Measurements from ENCODE around the gene UCP3. TPM values are rescaled to one million over a fixed set of nuclear protein-coding genes. Genes with fewer than 3 reads are reported as not detected.

Gene UCP3
- total RNA-seq, 1 donor: 1.7 TPM

DNA sequence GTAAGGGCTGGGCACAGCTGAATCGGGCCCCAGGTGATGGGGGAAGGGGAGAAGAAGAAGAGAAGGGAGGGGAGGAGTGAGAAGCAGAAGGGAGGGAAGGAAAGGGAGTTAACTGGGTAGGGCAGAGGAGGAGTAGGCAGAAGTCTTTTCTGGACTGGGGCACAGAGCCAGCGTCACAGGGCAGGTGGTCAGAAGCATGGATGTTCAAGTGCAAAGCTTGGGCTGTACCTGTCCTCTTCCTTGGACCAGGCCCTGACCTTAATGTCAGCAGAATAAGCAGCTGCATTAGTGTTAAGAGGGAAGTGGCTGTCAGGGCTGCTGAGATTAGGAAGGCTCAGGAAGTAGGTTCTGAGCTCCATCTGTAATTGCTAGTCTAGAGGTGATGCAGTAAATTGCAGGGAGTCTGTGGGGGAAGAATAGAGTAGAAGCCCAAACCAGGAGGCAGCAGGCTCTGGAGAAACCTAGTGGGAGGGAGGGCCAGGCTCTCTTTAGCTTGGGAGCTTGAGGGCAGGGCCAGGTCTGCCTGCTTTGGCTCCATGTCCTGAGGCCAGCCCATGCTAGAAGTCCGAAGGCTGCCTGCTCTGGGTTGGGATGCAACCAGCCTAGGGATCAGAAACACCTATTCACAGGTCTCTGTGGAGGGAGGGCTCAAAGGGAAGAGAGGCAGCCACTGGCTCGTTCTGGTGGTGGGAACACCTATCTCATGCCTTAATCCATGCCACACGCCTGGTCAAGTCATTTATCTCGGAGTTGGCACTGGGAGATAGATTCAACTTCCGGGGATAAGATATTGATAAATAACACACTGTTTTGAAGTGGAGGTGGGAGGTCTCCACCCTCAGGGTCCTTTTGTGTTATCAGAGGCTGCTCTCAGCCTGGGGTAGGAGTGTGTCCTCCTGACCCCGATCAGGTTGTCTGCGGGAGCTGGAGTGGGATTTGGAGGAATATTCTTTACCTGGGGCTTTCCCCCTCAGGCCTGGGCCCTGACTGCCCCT is 1.7 kb upstream of the UCP3 start:
- no peaks in the 10 kb centered on the region for H3K27me3 ChIP-seq (ENCODE audit: insufficient read depth, low read length)
- H3K4me1 ChIP-seq (ENCODE audit: insufficient read depth, low read length): peaks cover 88% of the 10 kb centered on the region
- H3K4me3 ChIP-seq (ENCODE audit: low read length): no peak overlapping the region
- H3K9me3 ChIP-seq (ENCODE audit: low read depth, low read length): no peaks in the 10 kb centered on the region

DNA sequence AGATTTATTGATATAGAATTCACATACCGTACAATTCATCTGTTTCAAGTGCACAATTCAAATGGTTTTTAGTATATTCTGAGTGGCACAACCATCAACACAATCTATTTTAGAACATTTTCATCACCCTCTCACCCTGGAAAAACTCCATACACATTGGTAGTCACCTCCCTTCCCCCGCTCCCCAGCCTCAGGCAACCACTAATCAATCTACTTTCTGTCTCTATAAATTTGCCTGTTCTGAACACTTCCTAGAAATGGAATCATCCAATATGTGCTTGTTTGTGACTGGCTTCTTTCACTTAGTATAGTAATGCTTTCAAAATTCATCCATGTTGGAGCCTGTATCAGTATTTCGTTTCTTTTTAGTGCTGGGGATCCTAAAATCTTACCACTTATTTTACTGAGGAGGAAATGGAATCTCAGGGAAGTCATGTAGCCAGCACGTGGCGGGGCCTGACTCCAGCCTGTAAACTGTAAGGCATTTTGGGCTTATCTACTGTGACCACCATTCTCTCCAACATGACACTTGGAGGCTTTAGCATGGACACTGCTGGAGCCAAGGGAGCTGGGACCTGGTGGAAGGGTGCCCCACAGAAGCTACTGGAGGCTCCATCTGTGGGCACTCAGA is 905 bp upstream of the UCP3 start:
- peaks cover 88% of the 10 kb centered on the region for H3K4me1 ChIP-seq (ENCODE audit: insufficient read depth, low read length)
- H3K9me3 ChIP-seq (ENCODE audit: low read depth, low read length): no peaks in the 10 kb centered on the region

DNA sequence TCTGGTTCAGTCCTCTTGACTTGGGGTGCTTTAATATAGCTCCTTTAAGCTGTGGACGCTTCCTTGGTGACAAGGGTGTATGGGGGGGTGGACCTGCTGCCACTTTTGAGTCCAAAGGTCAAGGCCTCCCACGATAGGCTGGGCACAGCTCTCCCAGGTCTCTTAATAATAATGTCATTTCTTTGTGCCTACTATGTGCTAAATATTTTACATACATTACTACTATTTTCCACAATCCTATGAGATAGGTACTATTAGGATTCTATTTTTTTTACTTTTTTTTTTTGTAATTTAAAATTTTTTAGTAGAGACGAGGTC is 304 bp upstream of the UCP3 start:
- Histone ChIP-seq H3K4me1 (ENCODE audit: insufficient read depth, low read length) (peaks cover 88% of the 10 kb centered on the region), H3K9me3 (ENCODE audit: low read depth, low read length) (no peaks in the 10 kb centered on the region), H3K4me3 (ENCODE audit: low read length) (no peak overlapping the region), H3K27me3 (ENCODE audit: insufficient read depth, low read length) (no peaks in the 10 kb centered on the region)

More for the DNA sequence above, 905 bp upstream of the UCP3 start:
- Histone ChIP-seq H3K4me3 (ENCODE audit: low read length) (no peak overlapping the region), H3K27me3 (ENCODE audit: insufficient read depth, low read length) (no peaks in the 10 kb centered on the region)

DNA sequence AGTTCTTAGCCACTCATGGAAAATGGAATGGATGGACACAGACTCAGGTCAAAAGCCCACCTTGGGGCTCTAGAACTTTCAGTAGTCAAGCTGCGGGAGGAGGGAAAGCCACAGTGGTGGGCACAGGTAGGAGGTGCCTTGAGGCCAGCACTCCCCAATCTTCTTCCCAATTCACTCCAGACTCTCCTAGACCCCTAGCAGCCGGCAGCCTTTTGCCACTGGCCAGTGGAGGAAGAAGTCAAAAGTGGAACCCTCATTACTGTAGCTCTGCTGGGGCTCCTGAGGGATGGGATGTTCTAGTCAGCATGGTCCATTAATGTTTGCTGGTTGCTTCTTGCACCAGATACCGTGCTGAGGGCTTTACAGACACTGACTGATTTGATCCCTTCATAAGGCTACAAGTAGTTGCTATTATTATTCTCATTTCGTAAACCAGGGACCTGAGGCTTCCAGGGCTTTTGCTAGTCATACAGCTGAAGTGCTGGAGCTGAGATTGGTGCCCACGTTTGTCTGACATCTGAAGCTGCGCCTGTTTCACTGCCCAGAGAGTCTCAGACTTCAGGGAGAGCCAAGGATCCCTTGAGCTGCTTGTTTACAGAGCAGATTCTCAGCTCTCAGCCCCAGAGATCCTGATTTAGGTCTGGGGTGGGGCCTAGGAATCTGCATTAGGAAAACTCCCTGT is 1.1 kb downstream of the UCP3 start:
- no peaks in the 10 kb centered on the region for H3K27me3 ChIP-seq (ENCODE audit: insufficient read depth, low read length)
- no peaks in the 10 kb centered on the region for H3K9me3 ChIP-seq (ENCODE audit: low read depth, low read length)
- peaks cover 81% of the 10 kb centered on the region for H3K4me1 ChIP-seq (ENCODE audit: insufficient read depth, low read length)
- H3K4me3 ChIP-seq (ENCODE audit: low read length): no peak overlapping the region

DNA sequence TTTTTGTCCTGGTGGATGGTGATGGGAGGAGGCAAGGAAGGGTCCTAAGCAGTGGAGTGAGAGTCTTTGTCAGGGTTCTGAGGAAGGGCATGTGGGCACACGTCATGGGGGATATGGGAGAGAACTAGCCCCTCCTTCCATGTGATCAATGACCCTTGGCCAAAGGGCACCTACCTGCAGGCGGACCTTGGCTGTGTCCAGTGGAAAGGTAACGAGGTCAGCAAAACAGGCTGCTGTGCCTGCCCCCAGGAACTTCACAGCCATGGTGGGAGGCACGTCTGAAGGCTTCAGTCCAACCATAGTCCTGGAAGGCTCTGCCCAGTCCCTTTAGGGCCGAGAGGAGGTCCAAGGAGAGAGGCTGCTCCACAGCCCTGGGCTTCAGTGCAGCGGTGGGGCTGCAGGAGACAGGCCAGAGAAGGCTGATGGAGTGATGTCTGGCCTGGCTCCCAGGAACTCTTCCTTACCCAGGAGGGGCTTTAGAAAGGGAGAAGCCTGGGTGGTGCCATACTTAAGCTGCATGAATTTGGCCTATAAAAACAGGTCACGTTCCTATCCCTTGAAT is 2.1 kb downstream of the UCP3 start:
- no peaks in the 10 kb centered on the region for H3K9me3 ChIP-seq (ENCODE audit: low read depth, low read length)
- no peak overlapping the region for H3K4me3 ChIP-seq (ENCODE audit: low read length)
- peaks cover 73% of the 10 kb centered on the region for H3K4me1 ChIP-seq (ENCODE audit: insufficient read depth, low read length)
- H3K27me3 ChIP-seq (ENCODE audit: insufficient read depth, low read length): no peaks in the 10 kb centered on the region

DNA sequence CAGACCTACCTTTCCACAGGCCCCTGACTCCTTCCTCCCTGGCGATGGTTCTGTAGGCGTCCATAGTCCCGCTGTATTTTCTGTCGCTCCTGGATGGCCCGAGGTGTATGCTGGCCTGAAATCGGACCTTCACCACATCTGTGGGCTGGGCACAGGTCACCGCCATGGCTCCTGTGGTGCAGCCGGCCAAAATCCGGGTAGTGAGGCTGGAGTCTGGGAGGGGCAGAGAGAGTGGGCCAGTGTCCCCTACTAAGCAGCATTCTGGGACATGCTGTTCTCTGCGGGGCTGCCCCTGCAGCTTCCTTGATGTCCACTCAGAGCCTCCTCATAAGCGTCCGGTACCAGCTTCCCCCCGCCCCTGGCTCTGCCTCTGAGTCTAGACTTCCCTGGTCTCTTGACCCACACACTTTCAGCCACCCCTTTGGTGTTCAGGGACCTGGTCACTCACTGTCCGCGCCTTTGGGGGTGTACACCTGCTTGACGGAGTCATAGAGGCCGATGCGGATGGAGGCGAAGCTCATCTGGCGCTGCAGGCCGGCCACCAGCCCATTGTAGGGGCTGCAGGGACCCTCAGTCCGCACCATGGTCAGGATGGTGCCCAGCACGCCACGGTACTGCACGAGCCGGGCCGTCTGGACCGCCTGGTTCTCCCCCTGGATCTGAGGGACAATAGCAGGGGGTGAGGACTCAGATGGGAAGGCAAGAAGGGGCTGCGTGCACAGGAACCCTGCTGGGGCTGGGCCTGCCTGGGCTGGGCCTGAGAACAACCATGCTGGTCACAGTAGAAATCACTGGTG is 3.0 kb downstream of the UCP3 start:
- Histone ChIP-seq H3K9me3 (ENCODE audit: low read depth, low read length) (no peaks in the 10 kb centered on the region), H3K4me1 (ENCODE audit: insufficient read depth, low read length) (peaks cover 64% of the 10 kb centered on the region), H3K27me3 (ENCODE audit: insufficient read depth, low read length) (no peaks in the 10 kb centered on the region), H3K4me3 (ENCODE audit: low read length) (no peak overlapping the region)

DNA sequence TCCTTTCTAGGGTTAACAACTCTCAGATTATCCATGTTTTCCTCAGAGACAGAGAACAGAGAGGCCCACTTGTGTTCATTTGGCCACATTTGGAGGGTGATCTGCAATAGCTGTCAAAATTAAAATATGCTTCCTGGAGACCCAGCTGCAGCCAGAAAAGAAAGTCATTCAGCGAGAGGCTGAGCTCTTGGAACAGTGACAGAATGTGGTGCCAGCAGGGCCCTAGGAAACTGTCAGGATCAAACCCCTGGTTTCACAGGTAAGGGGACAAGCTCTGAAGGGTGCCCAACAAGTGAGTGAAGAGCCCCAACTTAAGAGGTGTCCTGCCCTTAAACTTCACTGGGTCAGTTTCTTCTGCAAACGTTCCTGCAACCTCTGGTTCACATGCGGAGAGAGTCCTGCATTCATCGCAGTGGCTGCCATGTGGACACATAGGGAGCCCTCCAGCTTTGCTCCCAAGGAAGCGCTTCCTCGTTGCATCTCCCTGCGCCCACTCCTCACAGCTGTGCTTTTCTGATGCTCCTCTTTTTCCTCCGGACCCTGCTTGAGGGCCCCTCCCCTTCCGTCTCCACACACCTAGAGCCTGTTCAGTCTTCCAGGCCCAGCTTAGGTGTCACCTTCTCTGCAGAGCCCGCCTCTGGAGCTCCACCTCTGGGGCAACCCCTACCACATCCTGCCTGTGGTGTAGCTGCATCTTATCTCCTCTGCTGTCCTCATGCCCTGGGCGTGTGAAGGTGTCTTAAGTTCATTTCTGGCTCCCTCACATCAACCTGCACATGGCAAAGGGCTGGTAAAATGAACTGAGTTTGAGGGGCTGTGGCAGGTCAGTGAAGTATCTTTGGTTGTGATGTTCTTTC is 3.9 kb downstream of the UCP3 start:
- Histone ChIP-seq H3K4me1 (ENCODE audit: insufficient read depth, low read length) (peaks cover 62% of the 10 kb centered on the region), H3K27me3 (ENCODE audit: insufficient read depth, low read length) (no peaks in the 10 kb centered on the region), H3K4me3 (ENCODE audit: low read length) (no peak overlapping the region), H3K9me3 (ENCODE audit: low read depth, low read length) (no peaks in the 10 kb centered on the region)

DNA sequence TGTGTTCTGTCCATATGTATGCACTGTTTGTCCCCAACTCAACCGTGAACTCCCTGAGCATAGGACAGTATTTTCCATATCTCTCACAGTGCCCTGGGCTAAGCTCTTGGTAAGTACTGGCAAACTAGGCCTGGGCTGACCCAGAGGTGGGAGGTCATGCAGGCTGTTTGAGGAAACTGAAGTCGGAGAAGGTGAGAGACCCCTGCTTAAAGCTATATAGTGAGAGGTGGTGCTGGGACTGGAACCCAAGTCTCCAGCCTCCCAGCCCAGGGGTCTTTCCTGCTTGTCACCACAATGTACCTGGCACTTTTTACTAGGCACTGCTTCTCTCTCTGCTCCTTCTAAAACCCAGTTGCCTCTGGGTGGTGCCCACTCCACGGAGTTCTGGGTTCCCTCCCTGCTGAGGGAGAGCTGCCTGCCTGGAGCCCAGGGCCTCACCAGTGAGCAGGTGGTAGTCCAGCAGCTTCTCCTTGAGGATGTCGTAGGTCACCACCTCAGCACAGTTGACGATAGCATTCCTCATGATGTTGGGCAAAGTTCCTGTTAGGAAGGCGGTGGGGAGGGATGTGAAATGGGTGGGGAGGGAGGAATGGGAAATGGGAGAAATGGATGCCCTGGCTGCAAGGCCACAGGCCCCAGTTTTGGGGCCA is 4.7 kb downstream of the UCP3 start:
- Histone ChIP-seq H3K27me3 (ENCODE audit: insufficient read depth, low read length) (no peaks in the 10 kb centered on the region), H3K4me1 (ENCODE audit: insufficient read depth, low read length) (peaks cover 63% of the 10 kb centered on the region), H3K4me3 (ENCODE audit: low read length) (no peak overlapping the region), H3K9me3 (ENCODE audit: low read depth, low read length) (no peaks in the 10 kb centered on the region)

DNA sequence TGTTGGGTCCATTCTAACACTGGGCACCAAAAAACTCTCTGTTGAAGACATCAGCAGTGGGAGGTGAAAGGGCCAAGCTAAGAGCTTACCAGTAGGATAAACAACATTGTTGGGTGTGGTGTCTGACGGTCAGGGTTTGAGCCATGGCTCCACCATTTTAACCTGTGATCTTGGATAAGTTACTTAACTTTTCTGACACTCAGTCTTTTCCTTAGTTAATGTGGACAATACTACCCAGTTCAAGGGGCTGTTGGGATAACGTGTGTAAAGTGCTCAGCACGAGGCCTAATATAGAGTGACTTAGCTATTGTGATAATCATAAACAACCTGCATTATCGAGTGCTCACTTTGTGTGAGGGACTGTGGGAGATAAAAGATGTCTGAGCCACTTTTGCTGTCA is 6.1 kb downstream of the UCP3 start:
- no peaks in the 10 kb centered on the region for H3K27me3 ChIP-seq (ENCODE audit: insufficient read depth, low read length)
- H3K4me1 ChIP-seq (ENCODE audit: insufficient read depth, low read length): peaks cover 50% of the 10 kb centered on the region
- no peaks in the 10 kb centered on the region for H3K9me3 ChIP-seq (ENCODE audit: low read depth, low read length)
- H3K4me3 ChIP-seq (ENCODE audit: low read length): no peak overlapping the region

DNA sequence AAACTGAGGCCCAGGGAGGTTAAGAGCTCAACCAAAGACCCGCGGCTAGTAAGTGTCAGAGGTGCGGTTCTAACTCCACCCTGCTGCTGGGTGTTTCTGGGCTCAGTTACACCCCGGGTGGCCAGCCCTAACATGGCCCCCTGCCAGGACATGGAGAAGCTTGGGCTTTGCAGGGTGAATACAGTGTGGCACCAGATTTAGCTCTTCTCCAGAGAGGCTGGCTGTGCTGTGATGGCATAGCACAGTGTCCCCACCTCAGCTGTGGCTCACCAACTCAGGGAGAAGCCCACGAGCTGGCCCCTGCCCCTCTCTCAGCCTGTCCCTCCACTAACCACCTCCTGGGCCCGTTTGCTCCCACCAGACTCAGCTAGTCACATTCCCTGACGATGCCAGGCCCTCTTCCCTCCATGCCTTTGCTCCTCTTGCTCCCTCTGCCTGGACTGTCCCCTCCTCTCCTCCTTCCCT is 7.0 kb downstream of the UCP3 start:
- H3K27me3 ChIP-seq (ENCODE audit: insufficient read depth, low read length): no peaks in the 10 kb centered on the region
- peaks cover 53% of the 10 kb centered on the region for H3K4me1 ChIP-seq (ENCODE audit: insufficient read depth, low read length)

DNA sequence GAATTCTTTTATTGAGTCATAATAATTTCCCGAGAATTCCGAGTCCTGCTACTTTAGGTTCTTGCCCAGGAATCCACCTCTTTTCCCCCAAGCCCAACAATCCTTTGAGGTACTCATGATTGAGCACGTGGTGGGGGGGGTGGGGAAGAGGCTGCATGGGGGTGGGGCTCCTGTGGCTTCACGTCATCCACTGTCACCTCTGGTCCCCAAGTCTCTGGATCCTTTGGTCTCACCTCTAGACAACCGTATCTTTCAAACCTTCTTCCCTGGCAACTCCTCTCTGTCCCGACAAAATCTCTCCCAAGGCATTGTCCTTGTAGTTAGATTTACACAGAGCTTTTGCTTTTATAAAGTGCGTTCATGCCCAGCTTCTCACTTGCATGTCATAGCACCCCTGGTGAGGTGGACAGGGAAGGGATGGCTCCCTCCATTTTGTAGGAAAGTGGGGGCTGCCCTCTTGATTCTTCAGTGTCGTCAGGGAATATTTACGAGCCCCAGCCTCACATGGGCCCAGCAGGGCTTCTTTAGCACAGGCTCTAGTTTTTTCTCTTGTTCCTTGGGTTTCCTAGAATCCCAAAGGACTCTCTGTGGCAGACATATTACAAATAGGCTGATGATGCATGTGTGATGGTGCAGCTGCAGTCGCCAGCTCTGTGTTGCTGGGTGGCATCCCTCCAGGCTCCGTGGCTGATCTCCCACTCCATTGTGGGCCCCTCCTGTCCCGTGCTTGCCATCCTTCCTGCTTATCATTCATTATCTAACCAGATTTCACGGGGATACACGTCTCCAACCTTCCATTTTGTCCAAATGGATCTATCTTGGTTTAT is 8.4 kb downstream of the UCP3 start:
- H3K9me3 ChIP-seq (ENCODE audit: low read depth, low read length): no peaks in the 10 kb centered on the region
- H3K4me3 ChIP-seq (ENCODE audit: low read length): no peak overlapping the region
- peaks cover 50% of the 10 kb centered on the region for H3K4me1 ChIP-seq (ENCODE audit: insufficient read depth, low read length)
- H3K27me3 ChIP-seq (ENCODE audit: insufficient read depth, low read length): no peaks in the 10 kb centered on the region

More for the DNA sequence above, 7.0 kb downstream of the UCP3 start:
- H3K9me3 ChIP-seq (ENCODE audit: low read depth, low read length): no peaks in the 10 kb centered on the region
- H3K4me3 ChIP-seq (ENCODE audit: low read length): no peak overlapping the region

DNA sequence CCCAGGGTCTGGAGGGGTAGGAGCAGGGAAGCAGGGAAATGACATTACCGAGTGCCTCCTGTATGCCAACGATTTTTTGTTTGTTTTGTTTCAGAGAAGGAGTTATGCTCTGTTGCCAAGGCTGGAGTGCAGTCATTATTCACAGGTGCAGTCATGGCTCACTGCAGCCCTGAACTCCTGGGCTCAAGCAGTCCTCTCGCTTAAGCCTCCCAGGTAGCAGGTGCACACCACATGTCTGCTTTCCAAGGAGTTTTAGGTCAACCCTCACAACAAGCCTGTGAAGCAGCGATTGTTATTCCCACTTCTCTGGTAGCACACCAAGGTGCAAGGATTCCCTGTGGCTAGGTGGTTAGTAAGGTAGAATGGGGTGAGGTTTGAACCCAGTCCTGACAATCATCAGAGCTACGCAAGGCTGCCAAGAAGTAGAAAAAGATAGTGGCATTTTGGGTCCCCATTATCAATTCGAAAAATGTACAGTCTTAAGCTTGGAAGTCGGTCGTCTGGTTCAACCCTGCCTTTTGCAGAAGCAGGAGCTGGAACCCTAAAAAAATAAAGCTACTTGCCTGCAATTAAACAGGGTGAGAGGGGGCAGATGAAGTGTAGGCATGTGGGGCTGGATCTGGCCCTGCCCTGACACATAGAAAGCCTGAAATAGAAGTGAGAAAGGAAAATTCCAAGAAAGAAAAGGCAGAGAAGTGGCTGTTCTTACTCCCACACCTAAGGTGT is 9.1 kb downstream of the UCP3 start:
- Histone ChIP-seq H3K27me3 (ENCODE audit: insufficient read depth, low read length) (no peaks in the 10 kb centered on the region), H3K9me3 (ENCODE audit: low read depth, low read length) (no peaks in the 10 kb centered on the region), H3K4me3 (ENCODE audit: low read length) (no peak overlapping the region), H3K4me1 (ENCODE audit: insufficient read depth, low read length) (peaks cover 45% of the 10 kb centered on the region)
